Stimulated activated CD4-positive, alpha-beta T cell treated with anti-CD3 and anti-CD28 coated beads, Interleukin-4, amount 100 ng/mL, for 24 hours (primary cell): Measurements from ENCODE around the gene AMBP.

Experiments used
- DNase-seq: peaks from one replicate; pipeline ENCODE4 v3.0.0-alpha.2; 2020

Gene AMBP

GRCh38 chr9:114078021-114078780 lies at the start of gene AMBP:
Gene AMBP (minus strand): TSS chr9:114078300. CDS start chr9:114078209, 91 bp downstream.
- DNase-seq, result no peak

GRCh38 chr9:114126247-114127060 lies 48.4 kb upstream of the AMBP start:
- DNase-seq, result no peak

- no peak for DNase-seq
Observed at GRCh38 chr9:114125476-114126013, 47.4 kb upstream of the AMBP start.

- DNase-seq, result no peak
Observed at GRCh38 chr9:114124666-114125475, 46.8 kb upstream of the AMBP start.

- DNase-seq, result no peak
Observed at GRCh38 chr9:114124138-114124537, 46.0 kb upstream of the AMBP start.

GRCh38 chr9:114123031-114123977 lies 45.2 kb upstream of the AMBP start:
- no peak for DNase-seq

- no peak for DNase-seq
Observed at GRCh38 chr9:114122136-114123027, 44.3 kb upstream of the AMBP start.

GRCh38 chr9:114121227-114122135 lies 43.4 kb upstream of the AMBP start:
- DNase-seq, result no peak

DNA sequence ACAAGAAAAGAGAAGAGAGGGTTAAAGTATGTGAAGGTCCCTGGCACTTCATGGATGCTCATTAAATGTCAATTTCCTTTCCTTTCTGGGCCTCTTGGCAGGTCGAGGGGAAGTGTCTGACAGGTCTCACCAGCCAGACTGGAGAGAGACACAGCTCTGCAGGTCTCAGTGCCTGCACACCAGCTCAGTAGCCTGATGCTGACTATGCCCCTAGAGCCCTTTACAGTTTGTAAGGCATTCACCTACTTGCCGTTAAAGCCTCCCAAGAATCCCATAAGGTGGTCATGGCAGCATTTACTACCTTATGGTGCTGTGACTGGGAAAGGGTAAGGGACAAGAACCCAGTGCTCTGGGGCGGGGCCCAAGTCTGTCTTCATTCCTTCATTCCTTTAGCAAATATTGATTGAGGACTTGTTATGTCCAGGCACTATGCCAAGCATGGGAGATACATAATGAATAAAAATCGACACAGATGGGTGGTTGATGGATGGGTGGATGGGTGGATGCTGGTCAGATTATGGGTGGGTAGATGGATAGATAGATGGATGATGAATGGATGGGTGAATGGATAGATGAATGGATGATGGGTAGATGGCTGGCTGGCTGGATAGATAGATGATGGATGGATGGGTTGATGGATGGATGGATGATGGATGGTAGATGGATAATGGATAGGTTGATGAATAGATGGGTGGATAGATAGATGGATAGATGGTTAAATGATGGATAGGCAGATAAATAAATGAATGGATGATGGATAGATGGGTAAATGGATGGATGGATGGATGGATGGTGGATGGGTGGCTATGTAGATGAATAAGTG lies 42.3 kb upstream of the AMBP start:
- no peak for DNase-seq

DNA sequence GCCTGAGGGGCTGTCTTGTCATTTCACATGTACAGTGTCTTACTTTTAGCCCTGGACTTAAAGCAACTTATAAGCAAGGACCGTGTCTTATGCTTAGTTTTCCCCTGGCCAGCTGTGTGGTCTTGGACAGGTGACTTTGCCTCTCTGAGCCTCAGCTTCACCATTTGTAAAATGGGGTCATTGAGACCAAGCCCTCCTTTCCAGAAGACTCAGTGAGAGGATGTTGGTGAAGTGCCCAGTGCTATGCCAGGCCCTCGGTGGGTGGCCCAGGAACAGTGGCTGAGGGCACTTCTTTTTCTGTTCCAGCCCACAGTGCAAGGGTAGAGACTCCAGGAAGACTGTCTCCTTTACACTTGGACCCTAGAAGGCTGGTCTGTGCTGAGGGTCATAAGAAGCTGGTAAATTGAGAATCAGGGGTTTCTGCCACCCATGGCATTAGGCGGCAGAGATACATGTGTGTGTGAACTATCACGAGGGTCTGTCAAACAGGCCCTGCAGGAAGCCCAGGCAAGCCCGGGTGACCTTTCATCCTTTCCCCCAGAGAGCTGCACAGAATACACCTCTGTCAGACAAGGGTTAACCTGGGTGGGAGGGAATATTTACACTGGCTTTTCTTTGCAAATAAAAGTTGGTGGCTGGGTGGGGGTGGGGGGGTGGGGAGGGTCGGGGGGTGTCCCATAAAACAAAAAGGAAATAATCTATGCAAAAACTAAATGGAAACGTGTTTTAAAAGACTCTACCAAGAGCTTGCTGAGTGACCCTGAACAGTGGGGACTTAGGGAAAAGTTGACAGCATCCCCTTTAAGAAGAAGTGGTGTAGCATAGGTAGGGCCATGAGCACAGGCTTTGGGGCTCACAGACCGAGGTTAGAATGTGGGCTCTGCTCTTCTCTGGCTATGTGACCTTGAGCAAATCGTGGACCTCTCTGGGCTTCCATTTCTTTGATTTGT lies 41.4 kb upstream of the AMBP start:
- DNase-seq, result no peak

- DNase-seq, result no peak
Observed at GRCh38 chr9:114117996-114118830, 40.1 kb upstream of the AMBP start.

GRCh38 chr9:114117614-114117995 lies 39.5 kb upstream of the AMBP start:
- DNase-seq, result no peak

GRCh38 chr9:114116126-114116747 lies 38.1 kb upstream of the AMBP start:
- no peak for DNase-seq

- DNase-seq, result no peak
Observed at GRCh38 chr9:114115654-114116125, 37.6 kb upstream of the AMBP start.

GRCh38 chr9:114114364-114114763 lies 36.3 kb upstream of the AMBP start:
- DNase-seq, result no peak
